Thoracic aorta (tissue), 2 donors: ENCODE measurements around the gene ZNF609. TPM values are rescaled to one million over a fixed set of nuclear protein-coding genes. Genes with fewer than 3 reads are reported as not detected.
A peak's percentile ranks its signal among the peaks of the same experiment; 100 is the strongest.

ENCODE experiments used
- ATAC-seq: fragments of 150-250 bp; one replicate; pipeline ENCODE4 v1.8.0; 2017; ENCODE audit warnings: low read depth; ENCODE audit not compliant: insufficient number of reproducible peaks, low FRiP score
- DNase-seq: peaks from one replicate; pipeline ENCODE4 v3.0.0-alpha.2; 2020; ENCODE audit warnings: low spot score
- H3K27ac ChIP-seq, 2 donors: fragments of 200-600 bp; sonication (generic); 1 replicate in 1 of 2; 2 replicates in 1 of 2; pipeline ENCODE4 v1.5.1; 2016; ENCODE audit warnings: mild to moderate bottlenecking in 2 of 2, moderate library complexity in 2 of 2
- H3K27me3 ChIP-seq: fragments of 200-600 bp; sonication (generic); replicated peaks from 2 replicates; pipeline ENCODE4 v1.6.0; 2016; ENCODE audit warnings: mild to moderate bottlenecking; ENCODE audit not compliant: insufficient read depth
- H3K36me3 ChIP-seq: fragments of 200-600 bp; sonication (generic); one replicate; pipeline ENCODE4 v1.5.1; 2016
- H3K4me1 ChIP-seq, 2 donors: fragments of 200-600 bp; sonication (generic); 1 replicate in 1 of 2; 2 replicates in 1 of 2; pipeline versions ENCODE4 v1.5.1 to v1.6.0; 2016; ENCODE audit warnings: low read depth in 2 of 2, mild to moderate bottlenecking in 1 of 2; ENCODE audit not compliant: control insufficient read depth in 1 of 2
- H3K4me3 ChIP-seq: fragments of 200-600 bp; sonication (generic); 2 replicates; pipeline ENCODE4 v1.5.1; 2016; ENCODE audit warnings: mild to moderate bottlenecking
- H3K9me3 ChIP-seq: fragments of 200-600 bp; sonication (generic); 2 replicates; pipeline ENCODE4 v1.5.1; 2016
- CTCF ChIP-seq: fragments of 200-600 bp; sonication (generic); IDR thresholded peaks from one replicate; pipeline ENCODE4 v1.5.1; 2019; ENCODE audit warnings: antibody characterized with exemption
- total RNA-seq, 2 donors: library from RNA; depleted of rRNA; stranded (reverse); fragments of >200 nt; gene quantifications; one replicate each; pipeline versions ENCODE4 v1.1.0 to v1.2.3, GENCODE V29; 2016

The ZNF609 gene
- total RNA-seq, 2 donors from 2014 or later, result 25.2 to 38.8 TPM

GRCh38 chr15:64682255-64682654, 221.9 kb downstream of the ZNF609 start:
- no peaks in the 10 kb centered on the region for H3K27me3 ChIP-seq
- no peak for TF ChIP-seq CTCF
- no peak overlapping the region for H3K27ac ChIP-seq
- no peaks in the 10 kb centered on the region for H3K9me3 ChIP-seq
- no peak for DNase-seq
- H3K4me1 ChIP-seq, result no peaks in the 10 kb centered on the region
- no peak for ATAC-seq
- peaks cover 29% of the 10 kb centered on the region for H3K36me3 ChIP-seq
- no peak overlapping the region for H3K4me3 ChIP-seq

GRCh38 chr15:64683378-64683777, 223.0 kb downstream of the ZNF609 start:
- ATAC-seq (no peak), DNase-seq (no peak)
- Histone ChIP-seq H3K27me3 (no peaks in the 10 kb centered on the region), H3K4me3 (no peak overlapping the region), H3K4me1 (no peaks in the 10 kb centered on the region), H3K36me3 (peaks cover 39% of the 10 kb centered on the region), H3K27ac (no peak overlapping the region), H3K9me3 (no peaks in the 10 kb centered on the region)
- no peak for TF ChIP-seq CTCF

- TF ChIP-seq CTCF, result no peak
- no peak for ATAC-seq
- Histone ChIP-seq H3K9me3 (no peaks in the 10 kb centered on the region), H3K36me3 (peaks cover 39% of the 10 kb centered on the region), H3K27me3 (no peaks in the 10 kb centered on the region), H3K27ac (no peak overlapping the region), H3K4me3 (no peak overlapping the region), H3K4me1 (peaks cover 0 to under 1% of the 10 kb centered on the region in 2 donors)
- no peak for DNase-seq
Observed at GRCh38 chr15:64685230-64685888, 225.0 kb downstream of the ZNF609 start.

GRCh38 chr15:64686130-64686735, 225.9 kb downstream of the ZNF609 start:
- peak; percentile 71 for TF ChIP-seq CTCF
- no peak overlapping the region for H3K27ac ChIP-seq
- ATAC-seq, result no peak
- H3K36me3 ChIP-seq, result peaks cover 41% of the 10 kb centered on the region
- no peaks in the 10 kb centered on the region for H3K9me3 ChIP-seq
- H3K4me3 ChIP-seq, result no peak overlapping the region
- no peak for DNase-seq
- no peaks in the 10 kb centered on the region for H3K27me3 ChIP-seq
- H3K4me1 ChIP-seq, result peaks cover 2 to 10% of the 10 kb centered on the region in 2 donors

GRCh38 chr15:64687172-64687571, 226.8 kb downstream of the ZNF609 start:
- DNase-seq (no peak), ATAC-seq (no peak)
- Histone ChIP-seq H3K4me1 (peaks cover 4 to 19% of the 10 kb centered on the region in 2 donors), H3K27ac (no peak overlapping the region), H3K36me3 (peaks cover 35% of the 10 kb centered on the region), H3K9me3 (no peaks in the 10 kb centered on the region), H3K27me3 (no peaks in the 10 kb centered on the region), H3K4me3 (no peak overlapping the region)
- TF ChIP-seq CTCF, result no peak
